ENCODE measurements around the gene TALDO1. TPM values are rescaled to one million over a fixed set of nuclear protein-coding genes. Genes with fewer than 3 reads are reported as not detected.
A peak's percentile ranks its signal among the peaks of the same experiment; 100 is the strongest.

The TALDO1 gene
- total and polyA plus RNA-seq, 2 donors (not counting 1 experiment from before 2014, with no cell fraction given) = 136 to 150 TPM

- Histone ChIP-seq H3K4me1 (ENCODE audit: control insufficient read depth, extremely low read depth, insufficient read depth, low read length) (peaks cover 7% of the 10 kb centered on the region), H3K79me2 (ENCODE audit: control insufficient read depth, insufficient read depth, low read length) (peaks cover 17% of the 10 kb centered on the region), H4K20me1 (ENCODE audit: control insufficient read depth, extremely low read depth, insufficient read depth, low read length) (no peaks in the 10 kb centered on the region), H3K9me3 (ENCODE audit: control insufficient read depth, insufficient read depth, low read depth, low read length) (no peaks in the 10 kb centered on the region), H2AFZ (ENCODE audit: low read length) (no peak overlapping the region), H3K4me2 (ENCODE audit: extremely low read depth, insufficient read depth, low read length) (peak overlapping the region; percentile 64), H3K36me3 (ENCODE audit: control insufficient read depth, insufficient read depth, low read length) (peaks cover 13% of the 10 kb centered on the region), H3K9ac (ENCODE audit: insufficient read depth, low read length) (no peak overlapping the region), H3K27me3 (ENCODE audit: control insufficient read depth, insufficient read depth, low read length) (no peaks in the 10 kb centered on the region), H3K4me3 (replicated peaks in 1 of 4; ENCODE audit: control extremely low read depth in 1 of 4, insufficient read depth in 1 of 4, low read depth in 3 of 4, low read length in 4 of 4) (no peak overlapping the region), H3K27ac (ENCODE audit: insufficient read depth, low read length) (no peak overlapping the region)
- DNase-seq (ENCODE audit: low read depth in 2 of 2) = no peak
- no peak for TF ChIP-seq EZH2 (IDR thresholded peaks at IDR 0.05; ENCODE audit: low read length, missing control alignments)
Measured at GRCh38 chr11:794013-794765, 46.9 kb downstream of the TALDO1 start.

- no peak for TF ChIP-seq CTCF (conservative IDR thresholded peaks at IDR 0.05 in 1 of 2, IDR thresholded peaks at IDR 0.05 in 1 of 2; ENCODE audit: low read depth in 1 of 2, low read length in 2 of 2)
- TF ChIP-seq EZH2 (IDR thresholded peaks at IDR 0.05; ENCODE audit: low read length, missing control alignments) = no peak
- peak overlapping the region; percentile 88 for H3K27ac ChIP-seq (ENCODE audit: insufficient read depth, low read length)
- H3K9me3 ChIP-seq (ENCODE audit: control insufficient read depth, insufficient read depth, low read depth, low read length) = no peaks in the 10 kb centered on the region
- H3K79me2 ChIP-seq (ENCODE audit: control insufficient read depth, insufficient read depth, low read length) = peaks cover 17% of the 10 kb centered on the region
- H3K4me3 ChIP-seq (replicated peaks in 1 of 4; ENCODE audit: control extremely low read depth in 1 of 4, insufficient read depth in 1 of 4, low read depth in 3 of 4, low read length in 4 of 4) = peak overlapping the region; percentile 56 to 80 (median 74)
- peak overlapping the region; percentile 37 for H3K9ac ChIP-seq (ENCODE audit: insufficient read depth, low read length)
- peaks cover 14% of the 10 kb centered on the region for H3K36me3 ChIP-seq (ENCODE audit: control insufficient read depth, insufficient read depth, low read length)
- no peak overlapping the region for H2AFZ ChIP-seq (ENCODE audit: low read length)
- no peak for DNase-seq (ENCODE audit: low read depth in 2 of 2)
- H3K4me2 ChIP-seq (ENCODE audit: extremely low read depth, insufficient read depth, low read length) = peak overlapping the region; percentile 88
- H4K20me1 ChIP-seq (ENCODE audit: control insufficient read depth, extremely low read depth, insufficient read depth, low read length) = no peaks in the 10 kb centered on the region
- peaks cover 7% of the 10 kb centered on the region for H3K4me1 ChIP-seq (ENCODE audit: control insufficient read depth, extremely low read depth, insufficient read depth, low read length)
- no peaks in the 10 kb centered on the region for H3K27me3 ChIP-seq (ENCODE audit: control insufficient read depth, insufficient read depth, low read length)
Measured at GRCh38 chr11:794766-795633, 47.7 kb downstream of the TALDO1 start.

DNA sequence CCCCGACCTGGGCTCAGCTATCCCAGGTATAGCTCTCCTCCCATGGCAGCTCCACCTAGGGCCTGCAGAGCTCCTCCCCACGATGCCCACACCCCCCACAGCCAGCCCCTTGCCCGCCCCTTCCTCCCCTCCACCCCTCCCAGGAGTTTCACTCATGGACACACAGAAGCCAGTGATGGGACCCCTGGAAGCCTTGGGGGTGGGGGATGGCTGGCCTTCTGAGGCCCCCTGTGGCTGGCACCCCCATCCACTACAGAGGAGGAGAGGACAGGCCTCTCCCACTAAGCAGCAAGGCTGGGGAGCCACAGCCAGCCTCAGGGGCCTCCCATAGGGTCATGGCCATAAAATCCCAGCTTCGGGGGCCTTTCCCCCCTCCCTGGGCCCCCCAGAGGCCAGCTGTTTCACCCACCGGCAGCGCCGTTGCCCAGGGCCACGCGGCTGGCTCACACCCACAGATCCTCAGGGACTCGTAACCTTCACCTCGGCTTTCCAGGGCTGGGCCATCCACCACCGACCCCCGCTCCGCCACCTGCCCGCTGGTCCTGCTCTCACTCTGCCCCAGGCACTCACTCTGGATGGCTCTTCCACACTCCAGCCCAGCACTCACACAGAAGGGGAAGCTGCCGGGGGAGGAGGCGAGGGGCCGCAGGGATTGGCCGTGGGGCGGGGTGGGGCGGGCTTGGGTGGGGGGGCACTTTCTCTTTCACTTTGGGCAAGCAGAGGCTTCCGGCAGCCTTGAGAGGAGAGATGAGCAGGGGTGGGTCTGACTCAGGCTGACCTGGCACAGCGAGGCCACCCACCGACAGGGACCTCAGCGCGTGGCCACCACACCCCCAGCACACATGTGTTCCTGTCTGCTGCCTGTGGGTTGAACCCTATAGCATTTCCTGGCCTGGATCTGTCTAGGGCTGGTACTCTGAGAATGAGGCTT is 48.6 kb downstream of the TALDO1 start:
- peak overlapping the region; percentile 78 for H3K9ac ChIP-seq (ENCODE audit: insufficient read depth, low read length)
- H3K27me3 ChIP-seq (ENCODE audit: control insufficient read depth, insufficient read depth, low read length) = no peaks in the 10 kb centered on the region
- no peaks in the 10 kb centered on the region for H4K20me1 ChIP-seq (ENCODE audit: control insufficient read depth, extremely low read depth, insufficient read depth, low read length)
- H3K4me2 ChIP-seq (ENCODE audit: extremely low read depth, insufficient read depth, low read length) = peak overlapping the region; percentile 100
- peak overlapping the region; percentile 62 to 87 (median 74) for H3K4me3 ChIP-seq (replicated peaks in 1 of 4; ENCODE audit: control extremely low read depth in 1 of 4, insufficient read depth in 1 of 4, low read depth in 3 of 4, low read length in 4 of 4)
- H3K9me3 ChIP-seq (ENCODE audit: control insufficient read depth, insufficient read depth, low read depth, low read length) = no peaks in the 10 kb centered on the region
- TF ChIP-seq CTCF (conservative IDR thresholded peaks at IDR 0.05 in 1 of 2, IDR thresholded peaks at IDR 0.05 in 1 of 2; ENCODE audit: low read depth in 1 of 2, low read length in 2 of 2) (no peak), EZH2 (IDR thresholded peaks at IDR 0.05; ENCODE audit: low read length, missing control alignments) (no peak)
- no peak overlapping the region for H2AFZ ChIP-seq (ENCODE audit: low read length)
- peak; percentile 77 to 79 for DNase-seq (ENCODE audit: low read depth in 2 of 2)
- H3K4me1 ChIP-seq (ENCODE audit: control insufficient read depth, extremely low read depth, insufficient read depth, low read length) = peaks cover 7% of the 10 kb centered on the region
- peaks cover 17% of the 10 kb centered on the region for H3K79me2 ChIP-seq (ENCODE audit: control insufficient read depth, insufficient read depth, low read length)
- peak overlapping the region; percentile 88 for H3K27ac ChIP-seq (ENCODE audit: insufficient read depth, low read length)
- H3K36me3 ChIP-seq (ENCODE audit: control insufficient read depth, insufficient read depth, low read length) = peaks cover 19% of the 10 kb centered on the region
